ENCODE data around the gene DOCK1. TPM values are rescaled to one million over a fixed set of nuclear protein-coding genes. Genes with fewer than 3 reads are reported as not detected.
"Not testable (repeated sequence)": the region's sequence is repeated elsewhere in the genome, so short reads cannot be mapped to it uniquely, and the experiment has no call there.

The DOCK1 gene
- total RNA-seq, 1 experiment from 2014 or later = 16.4 TPM

GRCh38 chr10:127308031-127308430 is 402.8 kb downstream of the DOCK1 start:
- DNase-seq (ENCODE audit: low read depth) = no peak

- not testable (repeated sequence) for DNase-seq (ENCODE audit: low read depth)
Observed at GRCh38 chr10:127309619-127310018, 404.4 kb downstream of the DOCK1 start.

GRCh38 chr10:127310430-127310829 is 405.2 kb downstream of the DOCK1 start:
- no peak for DNase-seq (ENCODE audit: low read depth)

- DNase-seq (ENCODE audit: low read depth) = no peak
Observed at GRCh38 chr10:127310923-127311322, 405.7 kb downstream of the DOCK1 start.

GRCh38 chr10:127313996-127314700 is 408.9 kb downstream of the DOCK1 start:
- DNase-seq (ENCODE audit: low read depth) = no peak

GRCh38 chr10:127314797-127315196 is 409.6 kb downstream of the DOCK1 start:
- DNase-seq (ENCODE audit: low read depth) = no peak

- DNase-seq (ENCODE audit: low read depth) = no peak
Observed at GRCh38 chr10:127315888-127316287, 410.7 kb downstream of the DOCK1 start.

GRCh38 chr10:127318396-127318795 is 413.2 kb downstream of the DOCK1 start:
- DNase-seq (ENCODE audit: low read depth) = no peak

- no peak for DNase-seq (ENCODE audit: low read depth)
Observed at GRCh38 chr10:127319271-127319670, 414.0 kb downstream of the DOCK1 start.

- DNase-seq (ENCODE audit: low read depth) = no peak
Observed at GRCh38 chr10:127319691-127320090, 414.5 kb downstream of the DOCK1 start.

GRCh38 chr10:127320176-127320575 is 414.9 kb downstream of the DOCK1 start:
- no peak for DNase-seq (ENCODE audit: low read depth)

- DNase-seq (ENCODE audit: low read depth) = no peak
Observed at GRCh38 chr10:127322286-127322685, 417.1 kb downstream of the DOCK1 start.

GRCh38 chr10:127325506-127325905 is 420.3 kb downstream of the DOCK1 start:
- DNase-seq (ENCODE audit: low read depth) = no peak

GRCh38 chr10:127326883-127327282 is 421.7 kb downstream of the DOCK1 start:
- DNase-seq (ENCODE audit: low read depth) = no peak

GRCh38 chr10:127331696-127332095 is 426.5 kb downstream of the DOCK1 start:
- no peak for DNase-seq (ENCODE audit: low read depth)

GRCh38 chr10:127332631-127333030 is 427.4 kb downstream of the DOCK1 start:
- DNase-seq (ENCODE audit: low read depth) = no peak

GRCh38 chr10:127337801-127338200 is 432.6 kb downstream of the DOCK1 start:
- DNase-seq (ENCODE audit: low read depth) = no peak

- DNase-seq (ENCODE audit: low read depth) = no peak
Observed at GRCh38 chr10:127338399-127339110, 433.3 kb downstream of the DOCK1 start.

GRCh38 chr10:127343821-127344220 is 438.6 kb downstream of the DOCK1 start:
- no peak for DNase-seq (ENCODE audit: low read depth)

- no peak for DNase-seq (ENCODE audit: low read depth)
Observed at GRCh38 chr10:127344346-127344745, 439.1 kb downstream of the DOCK1 start.

- no peak for DNase-seq (ENCODE audit: low read depth)
Observed at GRCh38 chr10:127345231-127345965, 440.2 kb downstream of the DOCK1 start.

GRCh38 chr10:127346604-127347003 is 441.4 kb downstream of the DOCK1 start:
- no peak for DNase-seq (ENCODE audit: low read depth)
